Measurements from ENCODE around the gene TBCB. TPM values are rescaled to one million over a fixed set of nuclear protein-coding genes. Genes with fewer than 3 reads are reported as not detected.
A peak's percentile ranks its signal among the peaks of the same experiment; 100 is the strongest.

The TBCB gene
- polyA plus RNA-seq, 3 donors: 167 to 233 (median 178) TPM

- DNase-seq: no peak
- Histone ChIP-seq H3K27ac (ENCODE audit: low read depth in 1 of 2, low read length in 2 of 2) (no peak overlapping the region), H3K9me3 (replicated peaks in 1 of 2; ENCODE audit: control insufficient read depth in 1 of 2, insufficient read depth in 1 of 2, low read length in 2 of 2) (no peaks in the 10 kb centered on the region), H3K4me2 (replicated peaks; ENCODE audit: extremely low read depth, low read length, poor library complexity, severe bottlenecking) (no peak overlapping the region), H3K27me3 (ENCODE audit: control insufficient read depth in 2 of 2, insufficient read depth in 2 of 2, low read length in 2 of 2) (no peaks in the 10 kb centered on the region), H4K20me1 (ENCODE audit: insufficient read depth, low read length) (no peaks in the 10 kb centered on the region), H2AFZ (ENCODE audit: insufficient read depth, low read depth, low read length, poor library complexity, severe bottlenecking) (no peak overlapping the region), H3K4me1 (ENCODE audit: control insufficient read depth in 1 of 2, insufficient read depth in 2 of 2, low read length in 2 of 2) (no peaks in the 10 kb centered on the region), H3K9ac (ENCODE audit: insufficient read depth, low read length, poor library complexity, severe bottlenecking) (no peak overlapping the region), H3K4me3 (replicated peaks in 1 of 3; ENCODE audit: low read depth in 2 of 3, low read length in 3 of 3) (no peak overlapping the region), H3K36me3 (replicated peaks in 1 of 2; ENCODE audit: control insufficient read depth in 1 of 2, insufficient read depth in 2 of 2, low read length in 2 of 2) (peaks cover 51 to 80% of the 10 kb centered on the region in 2 donors), H3K79me2 (ENCODE audit: insufficient read depth, low read length) (no peaks in the 10 kb centered on the region)
- H3K36me3 Mint-ChIP-seq: peaks cover 28 to 88% of the 10 kb centered on the region in 2 donors
- no peak overlapping the region for H3K27ac Mint-ChIP-seq
- TF ChIP-seq CTCF (IDR thresholded peaks at IDR 0.05): no peak
- peaks cover 0 to 4% (median 0%) of the 10 kb centered on the region in 3 donors for H3K27me3 Mint-ChIP-seq (ENCODE audit: low read depth in 3 of 3)
- no peaks in the 10 kb centered on the region for H3K4me1 Mint-ChIP-seq
- no peaks in the 10 kb centered on the region for H3K9me3 Mint-ChIP-seq
- H3K4me3 Mint-ChIP-seq: no peak overlapping the region
- intact Hi-C loops (cut with micrococcal nuclease): no loop called here
- 96% methylated on average over 14 of the region's 19 CpGs for WGBS (ENCODE audit: insufficient coverage)
Measured at GRCh38 chr19:36099166-36099785, 16.0 kb upstream of the TBCB start.

- no peak for DNase-seq
- Histone ChIP-seq H3K4me2 (replicated peaks; ENCODE audit: extremely low read depth, low read length, poor library complexity, severe bottlenecking) (no peak overlapping the region), H3K4me3 (replicated peaks in 1 of 3; ENCODE audit: low read depth in 2 of 3, low read length in 3 of 3) (no peak overlapping the region), H3K36me3 (replicated peaks in 1 of 2; ENCODE audit: control insufficient read depth in 1 of 2, insufficient read depth in 2 of 2, low read length in 2 of 2) (peaks cover 59 to 82% of the 10 kb centered on the region in 2 donors), H3K27ac (ENCODE audit: low read depth in 1 of 2, low read length in 2 of 2) (no peak overlapping the region), H3K9ac (ENCODE audit: insufficient read depth, low read length, poor library complexity, severe bottlenecking) (no peak overlapping the region), H3K79me2 (ENCODE audit: insufficient read depth, low read length) (no peaks in the 10 kb centered on the region), H4K20me1 (ENCODE audit: insufficient read depth, low read length) (no peaks in the 10 kb centered on the region), H3K27me3 (ENCODE audit: control insufficient read depth in 2 of 2, insufficient read depth in 2 of 2, low read length in 2 of 2) (no peaks in the 10 kb centered on the region), H2AFZ (ENCODE audit: insufficient read depth, low read depth, low read length, poor library complexity, severe bottlenecking) (no peak overlapping the region), H3K9me3 (replicated peaks in 1 of 2; ENCODE audit: control insufficient read depth in 1 of 2, insufficient read depth in 1 of 2, low read length in 2 of 2) (no peaks in the 10 kb centered on the region), H3K4me1 (ENCODE audit: control insufficient read depth in 1 of 2, insufficient read depth in 2 of 2, low read length in 2 of 2) (no peaks in the 10 kb centered on the region)
- intact Hi-C loops (cut with micrococcal nuclease): no loop called here
- H3K4me3 Mint-ChIP-seq: no peak overlapping the region
- peaks cover 27 to 86% of the 10 kb centered on the region in 2 donors for H3K36me3 Mint-ChIP-seq
- no peaks in the 10 kb centered on the region for H3K9me3 Mint-ChIP-seq
- H3K27ac Mint-ChIP-seq: peak overlapping the region in 3 of 7 donors; percentile 6 to 46 (median 33)
- TF ChIP-seq CTCF (IDR thresholded peaks at IDR 0.05): no peak
- no peaks in the 10 kb centered on the region for H3K4me1 Mint-ChIP-seq
- 84% methylated on average over 4 of the region's 5 CpGs for WGBS (ENCODE audit: insufficient coverage)
- peaks cover 0 to 4% (median 0%) of the 10 kb centered on the region in 3 donors for H3K27me3 Mint-ChIP-seq (ENCODE audit: low read depth in 3 of 3)
Measured at GRCh38 chr19:36100476-36100875, 14.8 kb upstream of the TBCB start.

Data from CD14-positive monocyte (primary cell).